ENCODE data around the gene SYS1. TPM values are rescaled to one million over a fixed set of nuclear protein-coding genes. Genes with fewer than 3 reads are reported as not detected.

Gene SYS1
- total and polyA plus RNA-seq, 2 of the 8 experiments (the other 6 are each of a cell fraction or from before 2014, with no cell fraction given), result 19.6 to 50.8 TPM

GRCh38 chr20:45336530-45337366 is 26.2 kb upstream of the SYS1 start:
- Histone ChIP-seq H3K23me2 (ENCODE audit: low read depth, low read length) (no peaks in the 10 kb centered on the region), H4K20me1 (replicated peaks in 1 of 2; ENCODE audit: control insufficient read depth in 1 of 2, insufficient read depth in 2 of 2, low read length in 2 of 2) (peaks cover 0 to 2% of the 10 kb centered on the region in 2 experiments), H3K9me3 (ENCODE audit: insufficient read depth in 2 of 2, low read depth in 1 of 2, low read length in 1 of 2) (no peaks in the 10 kb centered on the region), H3K79me2 (ENCODE audit: control insufficient read depth in 1 of 2, insufficient read depth in 2 of 2, low read length in 2 of 2) (peaks cover 0 to 63% of the 10 kb centered on the region in 2 experiments; a peak in 3 of 4 replicates), H2AK5ac (ENCODE audit: low read depth, low read length) (0 out of 2 replicates have a peak overlapping the region, but pooled peaks have one; percentile 65), H3K23ac (ENCODE audit: insufficient read length) (no peak overlapping the region), H3K14ac (ENCODE audit: insufficient read length) (no peak overlapping the region), H3K4me1 (replicated peaks in 1 of 4; ENCODE audit: control insufficient read depth in 3 of 4, insufficient read depth in 4 of 4, low read length in 3 of 4) (peaks cover 11 to 38% (median 23%) of the 10 kb centered on the region in 4 experiments), H3K4ac (replicated peaks; ENCODE audit: insufficient read length, low read depth, low read length) (no peak overlapping the region), H4K91ac (replicated peaks; ENCODE audit: insufficient read length, low read length) (no peak overlapping the region), H3K9ac (replicated peaks in 1 of 4; ENCODE audit: extremely low read depth in 1 of 4, low read depth in 3 of 4, low read length in 3 of 4) (no peak overlapping the region), H3K36me3 (ENCODE audit: control insufficient read depth in 2 of 4, insufficient read depth in 4 of 4, low read length in 3 of 4) (peaks cover 0 to 12% (median 4%) of the 10 kb centered on the region in 4 experiments; a peak in 5 of 8 replicates), H3K4me2 (ENCODE audit: insufficient read depth in 1 of 2, low read depth in 2 of 2, low read length in 2 of 2) (no peak overlapping the region), H2BK120ac (replicated peaks; ENCODE audit: low read depth, low read length) (no peak overlapping the region), H3K18ac (ENCODE audit: extremely low read depth, low read length) (no peak overlapping the region), H3K27me3 (replicated peaks in 1 of 4; ENCODE audit: control insufficient read depth in 3 of 4, extremely low read depth in 1 of 4, insufficient read depth in 3 of 4, low read length in 3 of 4) (no peaks in the 10 kb centered on the region), H2AFZ (ENCODE audit: low read length) (no peak overlapping the region), H2BK5ac (ENCODE audit: low read depth, low read length) (peak overlapping the region; percentile 56), H2BK20ac (ENCODE audit: low read length) (peak overlapping the region; percentile 80; the same call in 1 of the 2 replicates), H3K79me1 (ENCODE audit: low read depth, low read length) (peaks cover 19% of the 10 kb centered on the region), H3K27ac (ENCODE audit: low read depth, low read length) (peak overlapping the region; percentile 59; the same call in 1 of the 2 replicates), H3K4me3 (ENCODE audit: extremely low read depth in 1 of 4, insufficient read depth in 2 of 4, low read depth in 3 of 4, low read length in 4 of 4) (no peak overlapping the region), H2BK15ac (ENCODE audit: low read length) (0 out of 2 replicates have a peak overlapping the region, but pooled peaks have one; percentile 46), H2BK12ac (ENCODE audit: low read depth, low read length) (peak overlapping the region; percentile 50; the same call in 1 of the 2 replicates), H4K8ac (ENCODE audit: extremely low read depth, insufficient read depth, low read length) (no peak overlapping the region), H3K56ac (replicated peaks; ENCODE audit: insufficient read length, low read depth, low read length) (no peak overlapping the region), H4K5ac (ENCODE audit: insufficient read length, low read depth, low read length) (no peak overlapping the region)
- FAIRE-seq (no peak), DNase-seq (ENCODE audit: low read depth in 1 of 2, low spot score in 2 of 2) (no peak)
- ChIA-PET POLR2A (ENCODE audit: partially characterized antibody) (interaction anchor here (0.9 to 8.1 kb wide), 13 partner anchors 10 to 91 kb away, joined by 3 to 60 read pairs (median 4); partner anchors contain the start of gene SDC4), CTCF (ENCODE audit: partially characterized antibody) (interaction anchor here (0.7 to 5.0 kb wide), 17 partner anchors 7 to 434 kb away, joined by 3 to 44 read pairs (median 4); partner anchors contain the start of genes SDC4, SYS1 and TP53TG5)
- 92% methylated on average over 11 of the region's 11 CpGs; no CpG with 5 or more reads in 1 of the 2 experiments for WGBS, 2 experiments (ENCODE audit: extremely low coverage in 1 of 2, insufficient coverage in 1 of 2, insufficient read length in 1 of 2, insufficient replicate concordance in 2 of 2, low coverage in 1 of 2, low lambda C conversion rate in 2 of 2, missing lambda C conversion rate in 1 of 2)
- TF ChIP-seq CBX5 (IDR thresholded peaks at IDR 0.05; ENCODE audit: low read depth, low read length) (no peak), MAFK (IDR thresholded peaks at IDR 0.05; ENCODE audit: low read depth, low read length) (no peak), TAF7 (optimal IDR thresholded peaks at IDR 0.05; ENCODE audit: borderline replicate concordance, low read depth, low read length) (no peak), CBX8 (IDR thresholded peaks at IDR 0.05; ENCODE audit: borderline replicate concordance, low read depth, low read length) (no peak), JUND (IDR thresholded peaks at IDR 0.05; ENCODE audit: low read length) (no peak), SRF (IDR thresholded peaks at IDR 0.05; ENCODE audit: low read depth, low read length) (no peak), JUN (IDR thresholded peaks at IDR 0.05; ENCODE audit: low read depth, low read length) (no peak), YY1 (IDR thresholded peaks at IDR 0.05; ENCODE audit: low read depth, low read length) (no peak), RNF2 (IDR thresholded peaks at IDR 0.05; ENCODE audit: borderline replicate concordance, low read depth, low read length, missing control alignments, poor library complexity, severe bottlenecking) (no peak), KDM4A (IDR thresholded peaks at IDR 0.05; ENCODE audit: low read depth, low read length, severe bottlenecking) (no peak), BRCA1 (IDR thresholded peaks at IDR 0.05; ENCODE audit: low read depth, low read length) (no peak)

Measured in H1 (cell line).